Duodenal mucosa (tissue), 2 donors: ENCODE data around the gene LIMCH1.

Experiments used
- H3K27ac ChIP-seq: one replicate; pipeline ENCODE4 v1.7.0; 2013; ENCODE audit warnings: low read depth, low read length
- H3K27me3 ChIP-seq, 2 donors: one replicate each; pipeline ENCODE4 v1.7.0; 2013; ENCODE audit warnings: low read length in 2 of 2, control low read depth in 1 of 2; ENCODE audit not compliant: insufficient read depth in 2 of 2, control insufficient read depth in 1 of 2
- H3K36me3 ChIP-seq, 2 donors: one replicate each; pipeline ENCODE4 v1.7.0; 2013; ENCODE audit warnings: low read length in 2 of 2, control low read depth in 1 of 2; ENCODE audit not compliant: insufficient read depth in 2 of 2, control insufficient read depth in 1 of 2
- H3K4me1 ChIP-seq, 2 donors: one replicate each; pipeline ENCODE4 v1.7.0; 2013; ENCODE audit warnings: low read length in 2 of 2, control low read depth in 1 of 2; ENCODE audit not compliant: insufficient read depth in 2 of 2, control insufficient read depth in 1 of 2
- H3K4me3 ChIP-seq, 2 donors: one replicate each; pipeline ENCODE4 v1.7.0; 2013; ENCODE audit warnings: low read length in 2 of 2, low read depth in 1 of 2
- H3K9ac ChIP-seq, 2 donors: one replicate each; pipeline ENCODE4 v1.7.0; 2013; ENCODE audit warnings: low read length in 2 of 2, low read depth in 1 of 2
- H3K9me3 ChIP-seq, 2 donors: one replicate each; pipeline ENCODE4 v1.7.0; 2013; ENCODE audit warnings: low read length in 2 of 2, control low read depth in 1 of 2; ENCODE audit not compliant: control insufficient read depth in 1 of 2

Gene LIMCH1

DNA sequence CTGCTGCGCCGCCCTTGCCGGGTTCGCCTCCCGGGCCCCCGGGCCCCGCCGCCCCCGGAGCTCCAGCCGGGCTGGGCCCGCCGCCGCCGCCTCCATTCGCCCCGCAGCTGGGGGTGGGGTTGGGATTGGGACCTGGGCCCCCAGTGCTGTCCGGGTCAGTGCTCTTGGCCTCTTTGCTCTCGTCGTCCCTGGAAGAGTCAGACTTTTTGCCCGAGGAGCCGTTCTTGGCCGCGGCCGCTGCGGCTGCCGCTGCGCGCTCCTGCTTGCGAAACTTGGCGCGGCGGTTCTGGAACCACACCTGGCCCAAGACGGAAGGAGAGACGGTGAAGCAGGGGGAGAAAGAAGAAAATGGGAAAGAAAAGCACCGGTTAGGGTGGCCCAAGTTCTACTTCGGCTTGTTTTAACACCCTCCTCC is 208.1 kb downstream of the LIMCH1 start:
- H3K27me3 ChIP-seq, result peaks cover 68 to 74% of the 10 kb centered on the region in 2 donors
- no peak overlapping the region for H3K4me3 ChIP-seq

DNA sequence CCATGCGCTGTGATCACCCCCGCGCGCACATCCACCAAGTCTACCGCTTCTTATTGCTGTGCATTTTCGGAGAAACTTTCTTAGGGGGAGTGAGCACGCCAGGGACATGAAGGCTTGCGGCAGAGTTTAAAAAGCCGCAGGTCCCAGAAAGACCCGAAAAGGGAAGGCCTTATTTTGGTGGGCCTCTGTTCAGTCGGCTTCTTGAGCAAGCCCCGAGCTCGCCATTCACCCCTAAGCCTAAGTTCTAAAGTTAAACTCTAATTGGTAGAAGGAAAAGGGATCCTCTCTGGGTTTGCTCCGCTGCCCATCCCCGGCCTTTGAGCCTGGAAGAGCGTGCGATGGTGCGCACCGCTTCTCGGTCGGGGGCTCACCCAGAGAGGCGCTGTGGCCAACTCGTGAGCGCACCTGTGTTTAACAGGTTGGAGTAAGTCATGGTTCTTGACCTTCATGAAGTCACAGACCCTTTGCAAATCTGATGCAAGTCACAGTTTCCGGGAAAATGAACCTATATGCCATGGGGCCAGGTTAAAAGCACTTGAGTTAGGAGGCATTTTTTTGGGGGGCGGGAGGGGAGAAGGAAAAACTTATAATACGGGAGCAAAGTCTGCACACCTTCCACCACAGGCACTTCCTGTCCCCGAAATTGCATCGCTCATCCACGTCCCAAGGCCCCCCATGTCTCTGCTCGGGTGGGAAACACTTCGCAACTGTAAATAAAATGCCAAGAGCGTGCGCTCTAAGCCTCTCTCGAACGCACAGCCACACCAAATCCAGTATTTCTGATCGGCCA is 208.7 kb downstream of the LIMCH1 start:
- peaks cover 74 to 80% of the 10 kb centered on the region in 2 donors for H3K27me3 ChIP-seq
- no peaks in the 10 kb centered on the region for H3K9me3 ChIP-seq
- H3K4me3 ChIP-seq, result no peak overlapping the region
- no peaks in the 10 kb centered on the region for H3K36me3 ChIP-seq
- H3K27ac ChIP-seq, result no peak overlapping the region
- no peaks in the 10 kb centered on the region for H3K4me1 ChIP-seq
- no peak overlapping the region for H3K9ac ChIP-seq

More for the DNA sequence above, 208.1 kb downstream of the LIMCH1 start:
- H3K9me3 ChIP-seq, result no peaks in the 10 kb centered on the region
- no peaks in the 10 kb centered on the region for H3K36me3 ChIP-seq
- H3K27ac ChIP-seq, result no peak overlapping the region
- H3K4me1 ChIP-seq, result no peaks in the 10 kb centered on the region
- no peak overlapping the region for H3K9ac ChIP-seq

GRCh38 chr4:41747230-41748055 is 209.5 kb downstream of the LIMCH1 start:
- Histone ChIP-seq H3K9me3 (no peaks in the 10 kb centered on the region), H3K4me3 (no peak overlapping the region), H3K4me1 (no peaks in the 10 kb centered on the region), H3K36me3 (no peaks in the 10 kb centered on the region), H3K27me3 (peaks cover 80 to 88% of the 10 kb centered on the region in 2 donors), H3K27ac (no peak overlapping the region), H3K9ac (no peak overlapping the region)

- Histone ChIP-seq H3K9ac (no peak overlapping the region), H3K36me3 (no peaks in the 10 kb centered on the region), H3K27me3 (peaks cover 87 to 89% of the 10 kb centered on the region in 2 donors), H3K27ac (no peak overlapping the region), H3K9me3 (no peaks in the 10 kb centered on the region), H3K4me3 (no peak overlapping the region), H3K4me1 (no peaks in the 10 kb centered on the region)
Observed at GRCh38 chr4:41748074-41748570, 210.2 kb downstream of the LIMCH1 start.

- Histone ChIP-seq H3K4me3 (no peak within 1 kb of the TSS), H3K27ac (no peak within 1 kb of the TSS)
Observed at GRCh38 chr4:41748571-41749475, 210.9 kb downstream of the LIMCH1 start, which contains the start of gene PHOX2B. Gene PHOX2B, minus strand, starts transcription at chr4:41748725. Its CDS starts 115 bp downstream, at chr4:41748610.

GRCh38 chr4:41749631-41750039 is 211.7 kb downstream of the LIMCH1 start:
- no peak overlapping the region for H3K27ac ChIP-seq

More at GRCh38 chr4:41748571-41749475, 210.9 kb downstream of the LIMCH1 start, which contains the start of gene PHOX2B:
- H3K9ac ChIP-seq, result no peak within 1 kb of the TSS
- H3K36me3 ChIP-seq, result no peaks in the 10 kb centered on the region
- H3K9me3 ChIP-seq, result no peaks in the 10 kb centered on the region
- H3K4me1 ChIP-seq, result no peaks in the 10 kb centered on the region
- H3K27me3 ChIP-seq, result peaks cover 85 to 87% of the 10 kb centered on the region in 2 donors

More at GRCh38 chr4:41749631-41750039, 211.7 kb downstream of the LIMCH1 start:
- H3K4me3 ChIP-seq, result no peak overlapping the region
- H3K9ac ChIP-seq, result no peak overlapping the region
- H3K27me3 ChIP-seq, result peaks cover 81 to 84% of the 10 kb centered on the region in 2 donors
- no peaks in the 10 kb centered on the region for H3K4me1 ChIP-seq
- H3K36me3 ChIP-seq, result no peaks in the 10 kb centered on the region
- H3K9me3 ChIP-seq, result no peaks in the 10 kb centered on the region
